RPMI8226 (cell line): ENCODE results near the gene COL21A1.

Experiments
- DNase-seq: peaks from one replicate; pipeline ENCODE4 v3.0.0-alpha.2; 2015

The COL21A1 gene

DNA sequence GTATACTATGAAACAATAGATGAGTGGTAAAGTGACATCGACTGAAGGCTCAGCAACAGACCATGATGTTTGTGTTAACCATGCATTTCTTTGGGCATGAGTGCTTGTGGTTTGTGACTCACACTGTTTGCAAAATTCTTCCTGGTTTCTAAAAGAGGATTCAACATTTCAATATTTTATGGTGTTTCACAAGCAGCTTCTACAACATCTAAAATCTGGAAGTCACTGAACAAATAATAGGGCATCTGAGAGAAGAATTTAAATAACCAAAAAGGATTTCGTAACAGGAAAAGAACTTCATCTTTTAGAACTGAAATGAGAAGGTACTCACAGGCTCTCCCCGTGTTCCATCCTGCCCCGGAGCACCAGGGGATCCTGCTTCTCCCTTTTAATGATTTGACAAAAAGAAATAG, 146.2 kb downstream of the COL21A1 start:
- DNase-seq, result no peak

DNA sequence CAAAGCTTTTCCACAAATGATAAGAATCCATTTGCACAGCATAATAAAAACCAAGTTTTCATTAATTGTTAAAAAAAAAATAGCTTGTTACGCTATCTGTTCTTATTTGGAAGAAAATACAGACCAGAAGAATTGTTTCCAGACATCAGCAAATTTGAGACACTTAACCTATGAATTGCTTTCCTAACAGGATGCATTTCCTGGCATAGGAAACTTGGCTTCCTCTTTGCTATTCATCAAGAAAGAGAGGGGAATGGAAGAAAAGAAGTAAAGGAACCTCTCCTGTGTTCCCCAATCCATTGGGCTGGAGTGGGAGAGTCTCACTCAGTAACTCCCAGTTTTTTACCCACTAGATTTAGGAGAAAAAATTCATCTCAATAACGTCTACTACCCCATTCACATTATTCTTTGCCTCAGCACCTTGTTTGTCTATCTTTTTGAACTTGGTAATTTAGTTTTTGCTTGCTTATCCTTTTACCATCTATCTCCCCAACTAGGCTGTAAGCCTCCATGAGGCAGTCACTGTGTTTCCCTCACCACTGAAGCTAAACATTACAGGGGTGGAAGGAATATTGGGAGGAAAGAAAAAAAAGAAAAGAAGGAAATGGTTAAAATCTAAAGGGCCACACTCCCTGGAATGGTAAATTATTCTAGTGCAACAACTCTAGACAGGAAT, 150.3 kb downstream of the COL21A1 start:
- DNase-seq, result no peak

DNA sequence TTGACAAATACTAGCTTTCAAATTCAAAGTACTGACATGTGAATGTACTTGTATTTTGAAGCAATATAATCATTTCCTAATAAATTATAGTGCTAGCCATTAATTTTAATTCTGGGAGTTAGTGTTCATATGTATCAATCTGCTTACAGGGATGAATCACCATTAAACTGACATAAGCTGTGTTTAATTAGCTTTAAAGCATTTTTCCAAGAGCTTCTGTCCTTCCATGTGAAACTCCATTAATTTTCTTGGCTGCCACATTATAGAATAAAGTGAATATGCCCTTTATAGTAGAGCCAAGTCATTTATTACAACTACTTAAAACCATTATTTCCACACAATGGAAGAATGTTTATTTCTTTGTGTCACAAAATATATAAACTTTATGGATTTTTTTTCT, 150.8 kb downstream of the COL21A1 start:
- no peak for DNase-seq

DNA sequence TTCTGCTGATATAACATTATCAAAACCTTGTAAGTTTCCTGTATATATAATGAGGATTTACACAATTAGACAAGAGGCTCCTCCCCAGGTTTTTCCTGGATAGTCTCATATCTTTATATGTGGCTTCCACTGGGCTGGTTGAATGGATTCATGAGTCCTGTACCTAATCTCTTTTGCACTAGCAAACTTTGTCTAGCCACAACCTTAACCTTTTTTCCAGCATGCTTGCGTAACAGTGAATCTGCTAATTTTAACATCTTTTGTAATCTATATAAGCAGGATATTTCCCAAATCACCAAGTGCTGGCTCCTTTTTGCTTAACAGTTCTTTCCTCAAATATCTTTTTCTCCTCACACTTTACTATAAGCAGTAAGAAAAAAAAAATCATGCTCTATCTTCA, 153.6 kb downstream of the COL21A1 start:
- no peak for DNase-seq

DNA sequence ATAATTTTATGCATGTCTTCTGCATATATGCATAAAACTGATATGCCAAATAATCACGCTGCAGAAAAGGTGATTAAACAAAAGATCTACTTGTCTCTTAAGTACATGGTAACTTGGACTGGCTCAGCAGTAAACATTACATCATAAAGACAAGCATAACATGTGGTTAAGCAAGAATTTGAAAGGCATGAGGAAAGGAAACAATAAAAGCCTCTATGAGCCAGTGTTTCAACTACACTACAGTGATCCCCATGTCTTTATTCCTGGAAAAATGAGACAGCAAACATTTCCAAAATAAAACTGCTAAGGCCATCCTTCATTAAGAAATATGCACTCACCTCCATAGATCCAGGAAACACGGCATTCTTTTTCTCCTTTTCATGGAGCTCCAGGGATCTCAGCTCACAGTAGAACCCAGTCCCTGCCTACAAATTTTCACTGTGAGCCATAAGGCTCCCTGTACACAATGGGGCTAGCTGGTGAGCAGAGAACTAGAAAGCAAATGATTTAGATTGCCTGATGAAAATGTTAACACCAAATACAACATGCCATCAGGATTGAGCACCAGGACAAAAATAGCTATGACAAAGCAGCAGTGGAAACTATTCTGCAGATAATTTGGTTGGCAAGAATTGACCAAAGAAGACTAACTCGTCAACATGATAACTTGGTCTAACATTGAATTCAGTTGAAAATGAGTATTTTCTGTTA, 156.1 kb downstream of the COL21A1 start:
- no peak for DNase-seq

DNA sequence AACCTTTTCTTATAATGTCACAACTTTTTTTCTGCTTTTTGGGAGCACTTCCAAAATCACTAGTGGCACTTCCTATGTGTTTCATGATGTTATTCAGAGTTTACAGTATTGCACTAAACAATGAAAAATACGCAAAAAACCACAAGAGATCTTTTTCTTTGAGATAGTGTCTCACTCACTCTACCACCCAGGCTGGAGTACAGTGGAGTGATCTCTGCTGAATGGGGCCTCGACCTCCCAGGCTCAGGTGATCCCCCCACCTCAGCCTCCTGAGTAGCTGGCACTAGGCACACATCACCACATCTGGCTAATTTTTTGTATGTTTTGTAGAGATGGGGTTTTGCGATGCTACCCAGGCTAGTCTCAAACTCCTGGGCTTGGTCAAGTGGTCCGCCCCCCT, 158.7 kb downstream of the COL21A1 start:
- DNase-seq, result no peak

DNA sequence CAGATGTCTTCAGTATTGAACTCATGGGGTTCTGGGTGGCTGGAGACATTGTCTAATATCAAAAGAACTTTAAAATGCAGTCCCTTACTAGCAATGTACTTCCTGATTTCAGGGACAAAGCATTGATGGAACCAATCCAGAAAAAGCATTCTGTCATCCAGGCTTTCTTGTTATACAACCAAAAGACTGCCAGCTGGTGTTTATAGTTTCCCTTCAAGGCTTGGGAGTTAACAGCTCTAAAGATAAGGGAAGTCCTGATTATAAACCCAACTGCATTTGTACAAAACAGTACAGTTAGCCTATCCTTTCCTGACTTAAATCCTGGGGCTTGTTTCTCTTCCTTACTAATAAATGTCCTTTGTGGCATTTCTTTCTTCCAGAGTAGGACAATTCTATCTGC, 160.0 kb downstream of the COL21A1 start:
- DNase-seq, result no peak

DNA sequence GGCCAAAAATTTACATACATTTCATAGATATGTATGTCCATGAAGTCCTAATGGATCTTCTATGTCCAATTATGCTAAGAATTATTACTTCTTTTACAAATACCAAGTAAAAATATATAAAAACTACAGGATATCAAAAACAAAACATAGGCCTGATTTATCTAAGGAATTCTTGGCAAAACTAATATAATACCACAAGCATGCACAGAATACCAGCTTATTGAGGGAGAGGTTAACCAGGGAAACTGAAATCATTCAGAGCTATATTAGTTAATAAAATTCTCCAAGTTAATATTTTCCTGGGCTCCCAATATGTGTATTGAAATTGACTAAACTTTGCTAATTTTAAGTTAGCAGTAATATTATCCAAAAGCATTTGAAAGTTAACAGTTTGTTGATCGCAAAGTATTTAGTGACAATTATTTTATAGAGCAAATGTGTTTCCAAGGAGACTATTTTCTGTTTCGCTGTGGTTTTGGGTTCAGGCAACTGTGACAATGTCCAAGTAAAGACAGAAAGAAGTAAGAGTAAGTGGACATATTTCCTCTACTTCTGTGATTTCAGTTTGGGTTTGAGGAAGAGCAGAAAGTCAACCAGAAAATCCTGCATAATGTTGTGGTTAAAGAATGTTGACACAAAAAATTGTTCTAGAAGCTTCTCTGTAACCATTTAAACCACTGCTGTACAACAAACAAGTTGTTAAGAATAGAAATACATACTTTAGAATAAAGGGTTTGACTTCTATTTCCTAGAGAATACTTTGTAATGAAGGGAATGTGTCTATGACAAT, 167.4 kb downstream of the COL21A1 start:
- no peak for DNase-seq

DNA sequence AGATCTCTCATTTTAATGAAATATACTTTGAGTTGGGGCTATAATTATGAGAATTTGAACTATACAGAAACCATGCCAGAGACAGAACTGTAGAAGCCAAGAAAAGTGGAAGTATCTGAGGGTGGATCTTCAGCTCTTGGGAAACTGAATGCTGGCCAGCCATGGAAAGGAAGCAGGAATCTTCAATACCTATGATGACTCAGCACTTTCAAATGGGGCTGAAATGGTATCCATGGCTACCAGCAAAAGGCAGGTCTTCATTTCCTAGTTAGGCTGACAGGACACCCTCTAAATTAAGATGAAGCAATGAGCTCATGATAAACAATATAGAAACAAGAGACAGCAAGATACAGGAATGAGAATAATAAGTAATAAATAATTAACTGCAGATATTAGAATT, 171.3 kb downstream of the COL21A1 start:
- no peak for DNase-seq

DNA sequence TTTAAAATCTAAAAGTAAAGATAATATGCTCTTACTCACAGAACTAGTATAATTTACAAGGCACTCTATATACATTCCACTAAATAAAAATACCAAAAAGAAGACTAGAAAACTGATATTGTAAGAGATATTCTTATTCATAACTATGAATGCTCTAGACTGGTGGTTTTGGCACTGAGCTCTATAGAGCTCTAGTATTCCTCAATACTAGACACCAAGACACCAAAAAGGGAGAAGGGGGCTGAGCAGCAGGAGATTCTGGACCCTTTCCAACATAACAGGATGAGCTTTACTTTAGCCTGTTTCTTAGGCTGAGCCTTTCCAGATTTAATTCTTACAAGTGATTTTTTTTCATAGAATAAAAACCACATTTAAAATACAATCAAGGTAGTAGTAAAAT, 173.6 kb downstream of the COL21A1 start:
- DNase-seq, result no peak

DNA sequence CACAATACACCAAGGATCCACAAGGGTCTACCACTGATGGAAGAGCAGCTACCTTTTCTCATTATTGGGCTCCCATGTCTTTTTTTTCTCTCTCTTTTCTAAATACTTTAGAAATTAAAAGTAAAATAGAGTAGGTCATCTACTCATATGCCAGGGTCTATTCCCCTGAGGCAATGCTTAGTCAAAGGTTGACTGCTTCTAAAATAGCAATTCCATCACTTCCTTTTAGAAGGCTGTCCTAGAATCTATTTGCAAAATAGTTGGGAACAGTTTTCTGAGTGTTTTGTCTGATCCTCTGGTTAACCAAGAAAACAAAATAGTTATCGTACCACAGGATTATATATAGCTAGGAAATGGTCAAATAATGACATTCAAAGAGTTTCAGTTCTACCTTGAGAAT, 174.1 kb downstream of the COL21A1 start:
- DNase-seq, result no peak

DNA sequence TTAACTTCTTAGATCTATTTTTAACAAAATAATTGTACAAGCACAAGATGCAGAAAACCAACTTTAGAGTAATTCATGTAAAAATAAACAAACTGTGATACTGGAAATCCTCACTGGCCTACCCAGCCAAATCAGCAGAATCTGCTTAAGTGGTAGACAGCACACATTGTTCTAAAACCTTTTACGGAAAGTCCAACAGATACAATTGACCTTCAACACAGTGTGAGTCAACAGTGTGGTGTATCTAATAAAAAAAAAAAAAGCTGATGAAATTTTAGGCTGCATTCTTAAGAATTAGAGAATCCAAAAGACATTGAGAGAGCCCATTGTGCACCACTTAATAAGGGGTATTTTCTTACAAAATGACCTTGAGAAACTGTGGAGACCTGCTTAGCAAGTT, 174.5 kb downstream of the COL21A1 start:
- no peak for DNase-seq

DNA sequence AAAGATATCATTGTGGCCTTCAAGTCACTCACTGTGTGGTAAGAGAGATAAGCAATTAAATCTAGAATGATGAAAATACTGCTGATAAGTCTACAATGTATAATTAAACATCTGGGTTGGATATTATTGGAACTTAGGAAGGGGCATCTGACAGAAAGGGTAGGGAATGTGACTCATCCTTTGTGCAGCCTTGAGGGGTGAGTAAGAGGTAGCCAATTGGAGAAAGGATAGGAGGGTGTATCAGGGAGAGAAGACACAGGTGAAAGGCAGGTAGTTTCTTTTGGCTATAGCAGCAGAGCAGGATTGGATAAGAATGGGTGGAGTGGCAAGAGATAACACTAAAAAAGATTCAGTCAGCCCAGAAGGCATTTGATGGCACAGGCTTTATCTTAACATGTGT, 182.0 kb downstream of the COL21A1 start:
- no peak for DNase-seq

DNA sequence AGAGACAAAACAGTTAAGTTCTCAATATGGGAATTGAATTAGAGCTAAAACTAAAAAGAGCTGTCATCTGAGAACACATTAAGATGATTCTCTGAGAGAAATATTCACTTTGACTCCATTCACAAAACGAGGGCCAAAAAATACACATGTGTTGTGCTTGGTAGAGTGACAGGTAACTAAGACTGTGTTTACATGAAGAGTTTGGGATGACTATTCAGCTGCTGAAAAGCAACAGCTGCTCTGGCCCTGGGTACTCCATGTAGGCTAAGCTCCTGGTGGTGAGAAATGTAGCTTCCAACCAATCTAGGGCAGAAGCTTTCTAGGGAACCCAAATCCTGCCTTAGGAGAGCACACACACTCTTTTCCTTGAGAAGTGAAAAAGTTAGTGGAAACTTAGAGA, 184.5 kb downstream of the COL21A1 start:
- DNase-seq, result no peak

DNA sequence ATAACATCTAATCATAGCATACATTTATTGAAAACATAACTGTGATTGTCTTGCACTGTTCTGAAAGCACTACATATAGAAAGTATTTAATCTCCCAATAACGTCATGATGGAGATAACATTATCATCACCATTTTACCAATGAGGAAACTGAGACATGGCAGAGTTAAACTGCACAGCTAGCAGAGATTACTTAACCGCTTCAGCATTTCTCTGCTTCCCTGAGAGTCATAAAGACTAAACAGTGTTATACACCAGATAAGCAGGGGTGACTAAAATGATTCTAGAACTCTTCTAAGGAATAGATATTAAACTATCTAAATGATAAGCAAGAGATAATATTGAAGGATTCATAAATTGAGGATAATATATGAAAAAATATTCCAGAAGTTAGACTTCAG, 188.7 kb downstream of the COL21A1 start:
- no peak for DNase-seq

DNA sequence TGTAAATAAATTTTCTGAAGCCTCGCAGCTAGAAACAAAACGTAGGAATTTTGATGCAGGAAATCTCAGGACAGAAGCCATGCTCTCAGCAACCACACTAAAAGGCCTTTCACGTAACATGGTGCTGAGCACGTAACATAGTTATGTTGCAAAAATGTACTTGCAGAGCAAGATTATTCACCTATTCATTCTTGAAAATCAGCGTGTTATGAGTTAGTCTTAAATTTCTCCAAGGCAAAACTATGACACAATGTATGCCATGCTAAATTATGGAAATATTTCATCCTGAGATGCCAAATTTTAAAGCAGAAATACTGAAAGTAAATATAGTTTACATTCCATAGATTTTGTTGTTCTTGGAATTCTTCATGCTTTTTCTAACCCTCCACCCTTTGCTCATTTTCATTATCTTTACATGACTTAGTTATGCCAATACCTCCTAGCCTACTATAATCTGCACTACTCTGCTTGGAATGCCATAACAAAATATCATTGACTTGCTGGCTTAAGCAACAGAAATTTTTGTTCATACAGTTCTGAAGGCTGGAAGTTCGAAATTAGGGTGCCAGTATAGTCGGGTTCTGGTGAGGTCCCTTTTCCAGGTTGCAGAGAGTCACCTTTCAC, 192.2 kb downstream of the COL21A1 start:
- no peak for DNase-seq

DNA sequence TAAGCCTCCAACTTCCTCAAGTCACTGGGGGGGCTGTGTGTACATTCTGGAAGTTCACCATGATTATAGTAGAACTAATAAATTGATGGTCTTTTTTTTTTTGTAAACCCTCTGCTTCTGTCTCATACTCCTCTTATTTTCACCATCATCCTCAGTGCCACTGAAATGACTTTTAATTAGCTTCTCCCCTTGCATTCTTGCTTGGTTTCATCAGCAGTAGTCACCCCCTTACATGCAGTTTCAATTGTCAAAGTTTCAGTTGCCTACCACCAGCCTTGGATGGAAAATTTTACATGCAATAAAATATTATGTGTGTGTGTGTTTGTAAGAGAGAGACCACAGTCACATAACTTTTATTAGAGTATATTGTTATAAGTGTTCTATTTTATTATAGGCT, 196.2 kb downstream of the COL21A1 start:
- DNase-seq, result no peak

DNA sequence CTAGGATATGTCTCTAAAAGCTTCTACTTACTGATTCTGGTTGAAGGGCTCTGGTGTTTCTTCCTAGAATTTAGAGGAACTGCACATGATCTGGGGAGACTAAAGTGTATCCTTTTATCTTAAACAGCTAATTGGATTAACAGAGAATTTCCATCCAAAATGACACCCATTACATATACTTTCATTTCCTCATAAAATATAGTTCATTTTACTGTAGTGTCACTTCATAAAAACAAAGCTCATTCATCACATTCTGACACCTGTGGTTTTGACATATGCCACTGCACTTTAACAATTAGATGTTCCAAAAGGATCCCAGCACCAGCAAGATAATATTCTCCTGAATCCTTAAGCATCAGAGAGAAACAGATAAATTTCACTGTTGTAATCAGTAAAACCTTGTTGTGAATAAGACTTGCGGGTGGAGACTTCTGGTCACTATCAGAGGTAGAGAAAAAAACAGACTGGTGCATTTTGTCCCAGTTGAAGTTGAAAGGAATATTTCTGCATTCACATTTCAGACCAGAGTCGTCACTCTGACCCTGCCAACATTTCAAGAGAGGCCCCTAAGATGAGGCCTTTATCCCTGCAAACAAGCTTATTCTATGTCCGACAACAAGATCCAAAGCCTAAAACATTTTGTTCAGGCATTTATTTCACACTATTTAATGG, 196.7 kb downstream of the COL21A1 start:
- no peak for DNase-seq

DNA sequence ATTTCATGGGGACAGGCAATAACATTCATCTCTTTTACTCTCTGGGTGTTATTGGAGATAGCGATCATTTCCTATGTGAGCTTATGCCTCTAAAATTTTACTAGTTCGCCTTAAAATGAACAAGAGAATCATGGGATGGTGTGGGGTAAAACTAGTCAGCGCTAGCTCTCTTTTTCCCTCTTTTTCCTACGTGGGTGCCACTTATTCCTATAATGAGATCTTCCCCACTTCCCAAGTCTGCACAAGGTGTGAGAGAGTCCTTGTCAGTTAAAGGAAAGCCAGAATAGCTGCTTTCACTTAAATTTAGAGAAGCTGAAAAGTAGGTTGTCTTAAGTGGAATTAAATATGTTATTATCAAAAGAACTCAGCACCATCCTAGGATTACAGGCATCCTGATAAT, 198.8 kb downstream of the COL21A1 start:
- DNase-seq, result no peak

DNA sequence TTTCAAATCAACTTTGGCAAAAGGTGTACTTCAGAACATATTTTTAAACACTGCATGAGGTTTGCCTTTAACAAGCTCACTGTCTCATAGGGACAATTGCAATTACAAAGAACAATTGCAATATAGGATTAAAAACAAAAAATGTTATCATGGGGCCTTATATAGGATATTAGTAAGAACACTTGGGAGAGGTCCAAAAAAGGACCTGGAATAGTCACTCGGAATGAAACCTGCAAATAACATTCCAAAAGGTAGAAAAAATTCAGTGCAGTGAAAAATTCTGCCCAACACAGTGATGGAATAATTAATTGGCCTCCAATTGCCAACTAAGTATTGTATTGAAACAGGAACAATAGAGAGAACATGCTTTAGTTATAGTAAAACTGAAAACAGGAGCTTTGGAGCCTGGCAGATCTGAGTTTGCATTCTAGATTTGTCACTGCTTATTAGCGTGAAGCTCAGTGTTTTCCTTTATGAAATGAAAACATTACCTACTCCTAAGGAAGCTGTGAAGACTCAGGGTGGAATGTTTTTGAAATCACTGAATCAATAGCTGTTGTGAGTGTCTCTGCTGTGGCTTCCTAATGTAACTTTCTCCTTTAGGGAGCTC, 199.3 kb downstream of the COL21A1 start:
- DNase-seq, result no peak

DNA sequence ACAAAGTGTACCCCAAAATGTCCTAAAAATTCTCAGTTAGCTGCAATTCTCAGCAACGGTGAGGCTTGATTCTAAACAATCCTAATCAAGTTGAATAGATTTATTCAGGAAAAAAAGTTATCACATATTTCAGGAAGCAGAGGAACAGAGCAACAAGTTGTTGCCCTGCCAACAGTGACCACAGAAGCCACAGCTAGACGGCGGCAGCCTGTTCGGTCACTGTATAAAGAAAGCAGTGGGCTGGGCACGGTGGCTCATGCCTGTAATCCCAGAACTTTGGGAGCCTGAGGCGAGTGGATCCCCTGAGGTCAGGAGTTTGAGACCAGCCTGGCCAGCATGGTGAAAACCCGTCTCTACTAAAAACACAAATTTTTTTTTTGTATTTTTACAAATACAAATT, 200.8 kb downstream of the COL21A1 start:
- DNase-seq, result peak; percentile 17

DNA sequence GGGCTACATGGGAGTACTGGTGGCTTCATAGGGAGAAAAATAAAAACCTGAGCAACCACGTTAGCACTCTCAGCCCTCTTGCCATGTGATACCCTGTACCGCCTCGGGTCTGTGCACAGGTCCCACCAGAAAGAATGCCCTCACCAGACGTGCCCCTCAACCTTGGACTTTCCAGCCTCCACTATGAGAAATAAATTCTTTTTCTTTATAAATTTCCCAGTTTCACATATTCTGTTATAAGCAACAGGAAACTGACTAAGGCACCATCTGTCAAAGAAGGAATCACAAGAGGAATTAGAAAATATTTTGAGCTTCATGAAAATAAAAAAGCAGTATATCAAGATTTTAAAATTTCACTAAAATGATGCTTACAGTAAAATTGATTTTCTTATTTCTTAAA, 203.6 kb downstream of the COL21A1 start:
- no peak for DNase-seq

DNA sequence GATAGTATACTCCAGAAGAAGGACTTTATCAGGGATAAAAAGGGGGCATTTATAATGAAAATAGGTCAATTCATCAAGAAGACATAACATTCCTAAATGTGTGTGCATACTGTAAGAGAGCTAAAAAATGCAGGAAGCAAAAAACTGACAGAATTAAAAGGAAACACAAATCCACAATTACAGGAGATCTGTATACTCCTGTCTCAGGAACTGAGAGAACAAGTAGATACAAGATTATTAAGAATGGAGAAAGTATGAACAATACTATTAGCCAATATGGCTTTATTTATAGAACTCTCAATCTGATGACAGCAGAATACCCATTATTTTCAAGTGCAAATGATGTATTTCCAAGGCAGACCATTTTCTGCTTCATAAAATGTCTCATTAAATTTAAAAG, 204.3 kb downstream of the COL21A1 start:
- DNase-seq, result no peak
